ENCODE data around the gene RBM28.

- TF ChIP-seq KLF5 (IDR thresholded peaks at IDR 0.05; ENCODE audit: partially characterized antibody) (no peak), FOS (IDR thresholded peaks at IDR 0.05; ENCODE audit: borderline replicate concordance, extremely low read depth, insufficient read length) (no peak), ELK1 (IDR thresholded peaks at IDR 0.05; ENCODE audit: low read depth, low read length) (no peak), SMAD1 (IDR thresholded peaks at IDR 0.05; ENCODE audit: low read depth, partially characterized antibody) (no peak), ZNF274 (IDR thresholded peaks at IDR 0.05; ENCODE audit: insufficient read depth, insufficient read length) (no peak), ASH2L (IDR thresholded peaks at IDR 0.05; ENCODE audit: borderline replicate concordance, low read depth) (no peak), FOXK2 (IDR thresholded peaks at IDR 0.05) (no peak), HDGF (IDR thresholded peaks at IDR 0.05) (no peak), JUNB (IDR thresholded peaks at IDR 0.05) (no peak), CHD2 (IDR thresholded peaks at IDR 0.05; ENCODE audit: borderline replicate concordance, low read depth, low read length) (no peak), YY1 (IDR thresholded peaks at IDR 0.05; ENCODE audit: low read depth, low read length) (no peak), SIX5 (IDR thresholded peaks at IDR 0.05; ENCODE audit: low read depth, low read length, severe bottlenecking) (no peak)
Measured at GRCh38 chr7:128311013-128311412, 32.7 kb downstream of the RBM28 start.
